GM03348 (cell line): Measurements from ENCODE around the gene MTFMT.
"Not testable (repeated sequence)": the region's sequence is repeated elsewhere in the genome, so short reads cannot be mapped to it uniquely, and the experiment has no call there.

Experiments
- DNase-seq: peaks from one replicate; pipeline ENCODE4 v3.0.0; 2012; ENCODE audit warnings: low spot score

MTFMT gene

GRCh38 chr15:65028921-65029735 is at the start of gene MTFMT:
MTFMT (minus strand) TSS chr15:65029639; CDS start chr15:65029613, 26 bp downstream.
- DNase-seq = peak; percentile 100

GRCh38 chr15:65077981-65078352 is 48.5 kb upstream of the MTFMT start:
- DNase-seq = peak; percentile 79

GRCh38 chr15:65077291-65077980 is 48.0 kb upstream of the MTFMT start:
- DNase-seq = no peak

GRCh38 chr15:65076486-65077290 is 47.2 kb upstream of the MTFMT start, which contains the start of gene KBTBD13:
KBTBD13 (plus strand) TSS chr15:65076746; CDS start chr15:65076816, 70 bp downstream.
- DNase-seq = no peak

- not testable (repeated sequence) for DNase-seq
These were observed 46.4 kb upstream of the MTFMT start for GRCh38 chr15:65075607-65076395.

GRCh38 chr15:65074946-65075345 is 45.5 kb upstream of the MTFMT start:
- DNase-seq = not testable (repeated sequence)

- no peak for DNase-seq
These were observed 43.2 kb upstream of the MTFMT start for GRCh38 chr15:65072617-65073016.

- DNase-seq = peak; percentile 63
These were observed 42.6 kb upstream of the MTFMT start for GRCh38 chr15:65072027-65072426.

- DNase-seq = peak; percentile 36
These were observed 42.0 kb upstream of the MTFMT start for GRCh38 chr15:65071381-65071811.

GRCh38 chr15:65069779-65070546 is 40.5 kb upstream of the MTFMT start:
- no peak for DNase-seq

- DNase-seq = peak; percentile 88
These were observed 39.7 kb upstream of the MTFMT start for GRCh38 chr15:65069179-65069578.

- no peak for DNase-seq
These were observed 39.0 kb upstream of the MTFMT start for GRCh38 chr15:65068403-65068788.

GRCh38 chr15:65067645-65068402 is 38.4 kb upstream of the MTFMT start, which contains the start of gene RASL12:
RASL12 (minus strand) TSS chr15:65067991; CDS start chr15:65067835, 156 bp downstream.
- DNase-seq = peak; percentile 36

GRCh38 chr15:65067317-65067644 is 37.8 kb upstream of the MTFMT start:
- no peak for DNase-seq

- no peak for DNase-seq
These were observed 37.3 kb upstream of the MTFMT start for GRCh38 chr15:65066635-65067316.

GRCh38 chr15:65066001-65066634 is 36.7 kb upstream of the MTFMT start:
- no peak for DNase-seq

GRCh38 chr15:65062726-65063125 is 33.3 kb upstream of the MTFMT start:
- DNase-seq = no peak

GRCh38 chr15:65062061-65062460 is 32.6 kb upstream of the MTFMT start:
- DNase-seq = no peak
